Osteocyte (in vitro differentiated cells): Measurements from ENCODE around the gene ARID4A. TPM values are rescaled to one million over a fixed set of nuclear protein-coding genes. Genes with fewer than 3 reads are reported as not detected.
A peak's percentile ranks its signal among the peaks of the same experiment; 100 is the strongest.

Experiments used
- DNase-seq: peaks from one replicate; pipeline ENCODE4 v3.0.0; 2021; ENCODE audit warnings: mixed read lengths; ENCODE audit not compliant: unreplicated experiment; ENCODE audit errors: extremely low spot score
- H3K27ac Mint-ChIP-seq: one replicate; pipeline ENCODE4 v1.8.0; 2021; ENCODE audit warnings: mild to moderate bottlenecking, mixed read lengths; ENCODE audit not compliant: unreplicated experiment
- H3K27me3 Mint-ChIP-seq: one replicate; pipeline ENCODE4 v1.8.0; 2021; ENCODE audit warnings: mixed read lengths; ENCODE audit not compliant: unreplicated experiment
- H3K36me3 Mint-ChIP-seq: one replicate; pipeline ENCODE4 v1.8.0; 2021; ENCODE audit warnings: mixed read lengths; ENCODE audit not compliant: unreplicated experiment
- H3K4me1 Mint-ChIP-seq: one replicate; pipeline ENCODE4 v1.8.0; 2021; ENCODE audit warnings: mixed read lengths; ENCODE audit not compliant: unreplicated experiment
- H3K4me3 Mint-ChIP-seq: one replicate; pipeline ENCODE4 v1.8.0; 2021; ENCODE audit warnings: mild to moderate bottlenecking, moderate library complexity, mixed read lengths; ENCODE audit not compliant: unreplicated experiment
- H3K9me3 Mint-ChIP-seq: one replicate; pipeline ENCODE4 v1.8.0; 2021; ENCODE audit warnings: mixed read lengths; ENCODE audit not compliant: unreplicated experiment
- total RNA-seq: library from RNA; stranded (reverse); gene quantifications from 2 replicates; pipeline ENCODE4 v1.2.1, GENCODE V29; 2021
- TF ChIP-seq, protein P1 (sequence below): fragments of 200-600 bp; sonication (generic); IDR thresholded peaks from 2 replicates; pipeline ENCODE4 v1.5.0; 2021; ENCODE audit warnings: antibody characterized with exemption, mild to moderate bottlenecking, moderate library complexity

Gene ARID4A
- total RNA-seq, 1 donor from 2014 or later = 19.1 TPM

DNA sequence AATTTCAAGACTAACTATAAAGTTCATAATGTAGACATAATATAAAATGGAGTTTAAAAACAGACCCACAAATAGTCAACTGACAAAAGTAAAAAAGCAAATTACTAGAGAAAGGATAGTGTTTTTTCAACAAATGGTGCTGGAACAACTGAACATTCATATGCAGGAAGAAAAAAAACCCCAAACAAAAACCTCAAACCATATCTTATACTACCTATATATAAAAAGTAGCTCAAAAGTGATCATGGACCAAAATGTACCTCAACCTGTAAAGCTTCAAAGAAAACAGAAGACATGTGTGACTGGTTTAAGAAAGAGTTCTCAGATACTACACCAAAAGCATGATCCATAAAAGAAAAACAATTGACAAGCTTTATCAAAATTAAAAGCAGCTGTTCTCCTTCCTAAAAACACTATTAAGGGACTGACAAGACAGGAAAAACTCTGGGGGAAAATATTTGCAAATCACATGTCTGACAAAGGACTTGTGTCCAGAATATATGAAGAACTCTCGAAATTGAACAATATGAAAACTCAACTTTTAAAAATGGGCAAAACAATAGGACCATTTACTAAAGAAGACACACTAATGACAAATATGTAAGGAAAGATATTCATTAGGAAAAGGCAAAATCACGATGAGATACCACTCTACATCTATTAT, 22.7 kb upstream of the ARID4A start:
- Mint-ChIP-seq H3K27ac (peak overlapping the region; percentile 67), H3K36me3 (peaks cover 35% of the 10 kb centered on the region), H3K9me3 (no peaks in the 10 kb centered on the region), H3K4me1 (peaks cover 34% of the 10 kb centered on the region), H3K4me3 (no peak overlapping the region), H3K27me3 (no peaks in the 10 kb centered on the region)
- TF ChIP-seq, protein P1, sequence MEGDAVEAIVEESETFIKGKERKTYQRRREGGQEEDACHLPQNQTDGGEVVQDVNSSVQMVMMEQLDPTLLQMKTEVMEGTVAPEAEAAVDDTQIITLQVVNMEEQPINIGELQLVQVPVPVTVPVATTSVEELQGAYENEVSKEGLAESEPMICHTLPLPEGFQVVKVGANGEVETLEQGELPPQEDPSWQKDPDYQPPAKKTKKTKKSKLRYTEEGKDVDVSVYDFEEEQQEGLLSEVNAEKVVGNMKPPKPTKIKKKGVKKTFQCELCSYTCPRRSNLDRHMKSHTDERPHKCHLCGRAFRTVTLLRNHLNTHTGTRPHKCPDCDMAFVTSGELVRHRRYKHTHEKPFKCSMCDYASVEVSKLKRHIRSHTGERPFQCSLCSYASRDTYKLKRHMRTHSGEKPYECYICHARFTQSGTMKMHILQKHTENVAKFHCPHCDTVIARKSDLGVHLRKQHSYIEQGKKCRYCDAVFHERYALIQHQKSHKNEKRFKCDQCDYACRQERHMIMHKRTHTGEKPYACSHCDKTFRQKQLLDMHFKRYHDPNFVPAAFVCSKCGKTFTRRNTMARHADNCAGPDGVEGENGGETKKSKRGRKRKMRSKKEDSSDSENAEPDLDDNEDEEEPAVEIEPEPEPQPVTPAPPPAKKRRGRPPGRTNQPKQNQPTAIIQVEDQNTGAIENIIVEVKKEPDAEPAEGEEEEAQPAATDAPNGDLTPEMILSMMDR = no peak
- DNase-seq = no peak

DNA sequence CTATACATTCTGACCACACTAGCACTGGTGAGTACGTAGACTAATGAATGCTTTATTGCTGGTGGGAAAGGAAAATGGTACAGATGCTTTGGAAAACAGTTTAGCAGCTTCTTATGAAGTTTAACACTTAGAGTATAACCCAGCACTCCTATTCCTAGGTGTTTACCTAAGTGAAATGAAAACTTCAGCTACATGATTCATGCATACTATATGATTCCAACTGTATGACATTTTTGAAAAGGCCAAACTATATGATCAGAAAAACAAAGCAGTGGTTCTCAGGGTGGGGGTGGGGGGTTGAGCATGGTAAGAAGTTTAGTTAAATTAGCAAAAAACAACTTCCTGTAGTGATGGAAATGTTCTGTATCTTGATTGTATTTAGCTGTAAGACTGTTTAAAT, 22.1 kb upstream of the ARID4A start:
- TF ChIP-seq, protein P1 = no peak
- H3K4me3 Mint-ChIP-seq = no peak overlapping the region
- H3K27me3 Mint-ChIP-seq = no peaks in the 10 kb centered on the region
- H3K9me3 Mint-ChIP-seq = no peaks in the 10 kb centered on the region
- no peak for DNase-seq
- H3K27ac Mint-ChIP-seq = peak overlapping the region; percentile 67
- H3K4me1 Mint-ChIP-seq = peaks cover 40% of the 10 kb centered on the region
- H3K36me3 Mint-ChIP-seq = peaks cover 31% of the 10 kb centered on the region

DNA sequence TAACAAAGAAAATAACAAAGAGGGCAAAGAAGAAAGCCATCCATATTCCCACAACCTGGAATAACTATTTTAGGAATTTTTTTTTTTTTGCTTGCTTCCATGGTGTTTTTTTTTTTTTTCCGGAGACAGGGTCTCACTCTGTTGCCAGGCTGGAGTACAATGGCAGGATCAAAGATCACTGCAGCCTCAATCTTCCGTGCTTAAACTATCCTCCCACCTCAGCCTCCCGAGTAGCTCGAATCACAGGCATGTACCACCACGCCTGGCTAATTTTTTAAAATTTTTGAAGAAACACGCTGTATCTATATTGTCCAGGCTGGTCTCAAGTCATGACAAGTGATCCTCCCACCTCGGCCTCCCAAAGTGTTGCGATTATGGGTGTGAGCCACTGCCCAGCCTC, 20.2 kb upstream of the ARID4A start:
- Mint-ChIP-seq H3K27me3 (no peaks in the 10 kb centered on the region), H3K4me1 (peaks cover 50% of the 10 kb centered on the region), H3K36me3 (peaks cover 18% of the 10 kb centered on the region), H3K9me3 (no peaks in the 10 kb centered on the region), H3K4me3 (no peak overlapping the region), H3K27ac (no peak overlapping the region)
- TF ChIP-seq, protein P1 = no peak
- DNase-seq = no peak

DNA sequence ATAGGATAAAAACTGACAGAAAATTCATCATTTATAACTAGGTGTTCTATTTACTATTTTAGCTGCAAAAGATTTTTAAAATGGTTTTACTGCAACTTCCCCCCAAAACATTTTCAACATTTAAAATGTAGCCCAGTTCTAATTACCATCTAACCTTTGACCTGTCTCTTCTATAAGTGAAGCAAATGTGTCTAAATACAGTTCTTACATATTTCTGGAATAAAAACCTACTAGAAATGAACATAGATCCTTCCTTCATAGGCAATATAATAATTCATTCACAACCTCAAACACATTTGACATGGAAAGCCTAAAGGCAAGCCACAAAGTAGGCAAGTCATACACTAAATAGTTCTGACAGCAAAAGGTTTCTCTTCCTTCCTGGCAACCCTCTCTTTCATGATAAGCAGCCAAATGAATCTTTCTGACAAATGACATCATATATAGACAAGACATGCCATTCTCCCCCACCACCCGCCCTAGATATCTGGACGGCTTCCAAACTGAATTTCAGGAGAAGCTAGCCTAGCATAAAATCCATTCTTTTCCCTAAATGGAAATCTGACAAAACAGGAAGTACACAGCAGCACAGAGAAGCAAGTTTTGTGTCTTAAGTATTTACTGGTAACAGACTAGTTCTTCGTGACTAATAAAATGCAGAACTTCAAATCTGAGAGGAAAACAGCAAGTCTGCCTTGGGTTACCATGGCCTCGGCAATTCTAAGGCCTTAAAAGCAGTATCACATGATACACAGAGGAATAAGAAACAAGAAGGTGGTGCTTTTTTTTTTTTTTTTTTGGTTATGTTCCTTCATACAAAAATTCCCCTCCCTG, 17.2 kb upstream of the ARID4A start:
- H3K27me3 Mint-ChIP-seq = no peaks in the 10 kb centered on the region
- no peak for DNase-seq
- H3K4me1 Mint-ChIP-seq = peaks cover 34% of the 10 kb centered on the region
- no peaks in the 10 kb centered on the region for H3K9me3 Mint-ChIP-seq
- H3K27ac Mint-ChIP-seq = peak overlapping the region; percentile 96
- TF ChIP-seq, protein P1 = no peak
- peak overlapping the region; percentile 46 for H3K4me3 Mint-ChIP-seq
- H3K36me3 Mint-ChIP-seq = peaks cover 34% of the 10 kb centered on the region

DNA sequence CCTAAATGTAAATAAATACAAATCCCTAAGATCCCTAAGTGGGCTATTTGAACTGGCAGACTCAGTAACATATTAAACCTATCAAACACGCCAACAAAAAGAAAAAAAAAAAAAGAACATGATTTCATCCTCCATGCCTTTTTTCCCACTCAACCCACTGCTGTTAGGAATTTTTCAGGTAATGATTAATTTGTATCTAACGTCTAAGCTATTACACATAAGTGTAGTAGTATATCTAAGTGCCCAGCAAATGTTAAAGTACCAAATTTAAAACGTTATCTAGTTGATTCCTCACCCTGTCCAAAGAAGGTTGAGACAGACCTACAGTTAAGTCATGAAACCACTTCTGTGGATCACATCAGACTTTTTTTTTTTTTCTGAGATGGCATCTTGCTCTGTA, 16.4 kb upstream of the ARID4A start:
- H3K27ac Mint-ChIP-seq = peak overlapping the region; percentile 96
- no peaks in the 10 kb centered on the region for H3K9me3 Mint-ChIP-seq
- H3K36me3 Mint-ChIP-seq = peaks cover 35% of the 10 kb centered on the region
- no peak overlapping the region for H3K4me3 Mint-ChIP-seq
- H3K4me1 Mint-ChIP-seq = peaks cover 28% of the 10 kb centered on the region
- DNase-seq = no peak
- TF ChIP-seq, protein P1 = no peak
- H3K27me3 Mint-ChIP-seq = no peaks in the 10 kb centered on the region
